ENCODE measurements around the gene SNX15.
"Not testable (repeated sequence)": the region's sequence is repeated elsewhere in the genome, so short reads cannot be mapped to it uniquely, and the experiment has no call there.

Gene SNX15

DNA sequence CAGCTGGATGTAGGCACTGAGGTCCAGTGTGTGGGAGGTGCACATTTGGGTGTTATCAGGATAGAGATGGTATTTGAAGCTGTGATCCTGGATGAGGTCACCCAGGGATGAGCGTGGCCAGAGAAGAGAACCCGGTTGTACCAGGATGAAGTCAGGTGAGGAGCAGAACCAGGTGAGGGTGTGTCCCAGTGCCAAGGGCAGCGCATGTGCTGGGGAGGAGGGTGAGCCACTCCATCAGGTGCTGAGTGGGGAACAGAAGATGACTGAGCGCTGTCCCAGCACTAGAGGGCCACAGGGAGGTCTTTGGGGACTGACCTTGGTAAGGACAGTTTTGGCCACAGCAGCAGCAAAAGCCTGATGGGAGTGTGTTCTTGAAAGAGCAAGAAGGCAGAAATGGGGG, 10.5 kb upstream of the SNX15 start:
- H3K4me3 ChIP-seq (ENCODE audit: low read depth, low read length), result no peak overlapping the region
- no peak for TF ChIP-seq CTCF (IDR thresholded peaks at IDR 0.05; ENCODE audit: insufficient read depth, low read depth, low read length, missing control alignments)
- peak; percentile 35 for DNase-seq (ENCODE audit: low read depth)

GRCh38 chr11:65017937-65018336, 9.3 kb upstream of the SNX15 start:
- no peak for DNase-seq (ENCODE audit: low read depth)
- no peak overlapping the region for H3K4me3 ChIP-seq (ENCODE audit: low read depth, low read length)
- no peak for TF ChIP-seq CTCF (IDR thresholded peaks at IDR 0.05; ENCODE audit: insufficient read depth, low read depth, low read length, missing control alignments)

GRCh38 chr11:65019824-65020223, 7.4 kb upstream of the SNX15 start:
- DNase-seq (ENCODE audit: low read depth), result no peak
- H3K4me3 ChIP-seq (ENCODE audit: low read depth, low read length), result no peak overlapping the region
- TF ChIP-seq CTCF (IDR thresholded peaks at IDR 0.05; ENCODE audit: insufficient read depth, low read depth, low read length, missing control alignments), result no peak

DNA sequence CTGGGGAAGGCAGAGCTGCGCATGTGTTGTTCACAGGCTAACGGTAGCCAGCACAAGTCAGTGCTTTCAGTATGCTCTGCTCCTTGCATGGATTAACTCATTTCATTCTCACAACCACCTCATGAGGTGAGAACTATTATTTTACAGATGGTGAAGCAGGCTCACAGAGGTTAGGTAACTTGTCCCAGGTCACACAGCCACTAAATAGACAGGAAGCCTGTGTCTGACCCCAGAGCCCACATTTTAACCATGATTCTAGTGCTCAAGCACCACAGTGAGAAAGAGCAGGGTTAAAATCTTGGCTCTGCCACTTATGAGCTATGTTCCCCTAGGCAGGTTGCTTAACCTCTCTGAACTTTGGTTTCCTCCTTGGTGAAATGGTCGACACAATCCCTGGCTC, 6.2 kb upstream of the SNX15 start:
- no peak overlapping the region for H3K4me3 ChIP-seq (ENCODE audit: low read depth, low read length)
- TF ChIP-seq CTCF (IDR thresholded peaks at IDR 0.05; ENCODE audit: insufficient read depth, low read depth, low read length, missing control alignments), result no peak
- no peak for DNase-seq (ENCODE audit: low read depth)

DNA sequence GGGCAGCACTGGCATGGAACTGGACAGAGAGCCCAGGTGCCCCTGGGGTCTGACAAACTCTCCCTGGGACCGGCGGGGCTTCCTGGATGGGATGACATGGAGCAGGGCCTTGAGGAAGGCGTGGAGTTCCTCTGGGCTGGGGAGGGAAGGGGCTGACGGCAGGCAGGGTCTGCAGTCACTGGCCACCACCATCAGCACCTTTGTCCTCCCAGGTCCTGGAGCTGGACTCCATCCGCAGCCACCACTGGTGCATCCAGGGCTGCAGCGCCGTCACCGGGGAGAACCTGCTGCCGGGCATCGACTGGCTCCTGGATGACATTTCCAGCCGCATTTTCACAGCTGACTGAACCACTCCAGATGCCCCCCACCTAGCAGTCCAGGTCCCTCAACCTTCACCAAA, 5.7 kb upstream of the SNX15 start:
- no peak overlapping the region for H3K4me3 ChIP-seq (ENCODE audit: low read depth, low read length)
- no peak for TF ChIP-seq CTCF (IDR thresholded peaks at IDR 0.05; ENCODE audit: insufficient read depth, low read depth, low read length, missing control alignments)
- no peak for DNase-seq (ENCODE audit: low read depth)

DNA sequence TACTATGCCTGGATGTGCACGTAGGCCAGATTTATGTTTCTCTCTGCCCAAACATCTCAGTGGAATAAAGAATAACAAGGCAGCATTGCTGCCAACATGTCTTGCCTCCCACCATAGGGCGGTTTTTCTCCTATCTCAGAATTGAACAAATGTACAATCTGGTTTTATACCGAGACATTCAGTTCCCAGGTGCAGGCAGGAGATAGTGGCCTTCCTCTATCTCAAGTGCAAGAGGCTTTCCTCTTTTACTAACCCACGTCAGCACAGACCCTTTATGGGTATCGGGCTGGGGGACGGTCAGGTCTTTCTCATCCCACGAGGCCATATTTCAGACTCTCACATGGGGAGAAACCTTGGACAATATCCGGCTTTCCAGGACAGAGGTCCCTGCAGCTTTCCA, 3.7 kb upstream of the SNX15 start:
- DNase-seq (ENCODE audit: low read depth); H3K4me3 ChIP-seq (ENCODE audit: low read depth, low read length): not testable (repeated sequence)

DNA sequence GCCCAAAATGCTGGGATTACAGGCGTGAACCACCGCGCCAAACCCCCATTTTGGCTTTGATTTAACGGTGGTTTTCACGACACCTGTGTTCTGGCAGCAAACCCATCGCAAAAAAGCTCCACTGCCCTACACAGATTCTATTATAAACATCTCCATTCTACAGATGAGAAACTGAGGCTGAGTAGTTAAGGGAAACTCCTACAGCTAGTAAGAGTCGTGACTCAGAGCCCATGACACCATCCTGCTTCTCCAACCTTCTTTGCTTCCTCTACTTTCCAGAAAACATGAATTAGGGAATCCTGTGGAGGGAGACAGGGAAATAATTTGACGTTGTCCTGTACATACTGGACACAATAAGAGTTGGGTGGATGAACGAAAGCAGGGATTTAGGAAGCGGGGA, 429 bp upstream of the SNX15 start:
- H3K4me3 ChIP-seq (ENCODE audit: low read depth, low read length), result peak overlapping the region; percentile 67
- TF ChIP-seq CTCF (IDR thresholded peaks at IDR 0.05; ENCODE audit: insufficient read depth, low read depth, low read length, missing control alignments), result no peak
- DNase-seq (ENCODE audit: low read depth), result no peak

- no peak for DNase-seq (ENCODE audit: low read depth)
- no peak overlapping the region for H3K4me3 ChIP-seq (ENCODE audit: low read depth, low read length)
- no peak for TF ChIP-seq CTCF (IDR thresholded peaks at IDR 0.05; ENCODE audit: insufficient read depth, low read depth, low read length, missing control alignments)
Measured at GRCh38 chr11:65032216-65032615, 5.0 kb downstream of the SNX15 start.

All from GM12865 (cell line).